Vagina (tissue), 2 donors: ENCODE measurements around the gene MVD. TPM values are rescaled to one million over a fixed set of nuclear protein-coding genes. Genes with fewer than 3 reads are reported as not detected.

Experiments
- DNase-seq, 2 donors: peaks; one replicate each; pipeline ENCODE4 v3.0.0-alpha.2; 2017; ENCODE audit errors: extremely low spot score in 2 of 2
- H3K27ac ChIP-seq: fragments of 200-600 bp; sonication (generic); one replicate; pipeline ENCODE4 v1.5.1; 2019
- H3K27me3 ChIP-seq: fragments of 200-600 bp; sonication (generic); one replicate; pipeline ENCODE4 v1.5.1; 2019
- H3K36me3 ChIP-seq, 2 donors: fragments of 200-600 bp; sonication (generic); one replicate each; pipeline ENCODE4 v1.5.1; 2017 to 2019
- H3K4me1 ChIP-seq: fragments of 200-600 bp; sonication (generic); one replicate; pipeline ENCODE4 v1.5.1; 2019
- H3K4me3 ChIP-seq, 2 donors: fragments of 200-600 bp; sonication (generic); 1 replicate in 1 of 2; 2 replicates in 1 of 2; pipeline ENCODE4 v1.5.1; 2016 to 2019
- H3K9me3 ChIP-seq: fragments of 200-600 bp; sonication (generic); one replicate; pipeline ENCODE4 v1.5.1; 2019
- POLR2A ChIP-seq, 2 donors: fragments of 450-650 bp; IDR thresholded peaks; one replicate each; pipeline ENCODE4 v1.6.1; 2017; ENCODE audit warnings: antibody characterized with exemption in 2 of 2, mild to moderate bottlenecking in 2 of 2, moderate library complexity in 2 of 2
- POLR2AphosphoS5 ChIP-seq, 2 donors: sonication (generic); formaldehyde crosslinking; IDR thresholded peaks; one replicate each; pipeline ENCODE4 v1.9.0; 2017; ENCODE audit warnings: antibody characterized with exemption in 2 of 2, mild to moderate bottlenecking in 2 of 2, low read depth in 1 of 2; ENCODE audit not compliant: insufficient read depth in 1 of 2
- intact Hi-C: fragments of 100-400 bp; cut with DNase I; formaldehyde crosslinking; loops from one replicate; pipeline ENCODE4 v1.15.1; 2023
- total RNA-seq: library from RNA; depleted of rRNA; stranded (reverse); fragments of >200 nt; gene quantifications from one replicate; pipeline ENCODE4 v1.2.3, GENCODE V29; 2016
- TF ChIP-seq, protein P1 (sequence below), 3 experiments: fragments of 450-650 bp in 2 of 3; fragments of 200-600 bp in 1 of 3; sonication (generic) in 1 of 3; IDR thresholded peaks; one replicate each; pipeline ENCODE4 v1.5.1; 2017 to 2019; ENCODE audit warnings: antibody characterized with exemption in 3 of 3, mild to moderate bottlenecking in 2 of 3, moderate library complexity in 2 of 3

MVD gene
- total RNA-seq, 1 donor from 2014 or later, result 33.1 TPM

- TF ChIP-seq POLR2A (IDR thresholded peaks at IDR 0.05), result no peak
- TF ChIP-seq, protein P1, sequence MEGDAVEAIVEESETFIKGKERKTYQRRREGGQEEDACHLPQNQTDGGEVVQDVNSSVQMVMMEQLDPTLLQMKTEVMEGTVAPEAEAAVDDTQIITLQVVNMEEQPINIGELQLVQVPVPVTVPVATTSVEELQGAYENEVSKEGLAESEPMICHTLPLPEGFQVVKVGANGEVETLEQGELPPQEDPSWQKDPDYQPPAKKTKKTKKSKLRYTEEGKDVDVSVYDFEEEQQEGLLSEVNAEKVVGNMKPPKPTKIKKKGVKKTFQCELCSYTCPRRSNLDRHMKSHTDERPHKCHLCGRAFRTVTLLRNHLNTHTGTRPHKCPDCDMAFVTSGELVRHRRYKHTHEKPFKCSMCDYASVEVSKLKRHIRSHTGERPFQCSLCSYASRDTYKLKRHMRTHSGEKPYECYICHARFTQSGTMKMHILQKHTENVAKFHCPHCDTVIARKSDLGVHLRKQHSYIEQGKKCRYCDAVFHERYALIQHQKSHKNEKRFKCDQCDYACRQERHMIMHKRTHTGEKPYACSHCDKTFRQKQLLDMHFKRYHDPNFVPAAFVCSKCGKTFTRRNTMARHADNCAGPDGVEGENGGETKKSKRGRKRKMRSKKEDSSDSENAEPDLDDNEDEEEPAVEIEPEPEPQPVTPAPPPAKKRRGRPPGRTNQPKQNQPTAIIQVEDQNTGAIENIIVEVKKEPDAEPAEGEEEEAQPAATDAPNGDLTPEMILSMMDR (IDR thresholded peaks at IDR 0.05), result no peak
- no peak for TF ChIP-seq POLR2AphosphoS5 (IDR thresholded peaks at IDR 0.05; ENCODE audit: insufficient read depth in 1 of 2, low read depth in 1 of 2)
- Histone ChIP-seq H3K9me3 (no peaks in the 10 kb centered on the region), H3K4me1 (peaks cover 2% of the 10 kb centered on the region), H3K36me3 (no peaks in the 10 kb centered on the region), H3K4me3 (no peak overlapping the region), H3K27me3 (peaks cover 12% of the 10 kb centered on the region), H3K27ac (no peak overlapping the region)
- no peak for DNase-seq
- intact Hi-C loops, result no loop called here
Measured at GRCh38 chr16:88640039-88640495, 22.8 kb downstream of the MVD start.

GRCh38 chr16:88639231-88640038, 23.5 kb downstream of the MVD start:
- no peak for TF ChIP-seq POLR2AphosphoS5 (IDR thresholded peaks at IDR 0.05; ENCODE audit: insufficient read depth in 1 of 2, low read depth in 1 of 2)
- TF ChIP-seq, protein P1 (IDR thresholded peaks at IDR 0.05), result no peak
- no peak for TF ChIP-seq POLR2A (IDR thresholded peaks at IDR 0.05)
- no peak for DNase-seq
- H3K27me3 ChIP-seq, result peaks cover 12% of the 10 kb centered on the region
- no peaks in the 10 kb centered on the region for H3K36me3 ChIP-seq
- no peak overlapping the region for H3K27ac ChIP-seq
- H3K4me1 ChIP-seq, result peaks cover 8% of the 10 kb centered on the region
- intact Hi-C loops, result no loop called here
- no peaks in the 10 kb centered on the region for H3K9me3 ChIP-seq
- H3K4me3 ChIP-seq, result no peak overlapping the region

DNA sequence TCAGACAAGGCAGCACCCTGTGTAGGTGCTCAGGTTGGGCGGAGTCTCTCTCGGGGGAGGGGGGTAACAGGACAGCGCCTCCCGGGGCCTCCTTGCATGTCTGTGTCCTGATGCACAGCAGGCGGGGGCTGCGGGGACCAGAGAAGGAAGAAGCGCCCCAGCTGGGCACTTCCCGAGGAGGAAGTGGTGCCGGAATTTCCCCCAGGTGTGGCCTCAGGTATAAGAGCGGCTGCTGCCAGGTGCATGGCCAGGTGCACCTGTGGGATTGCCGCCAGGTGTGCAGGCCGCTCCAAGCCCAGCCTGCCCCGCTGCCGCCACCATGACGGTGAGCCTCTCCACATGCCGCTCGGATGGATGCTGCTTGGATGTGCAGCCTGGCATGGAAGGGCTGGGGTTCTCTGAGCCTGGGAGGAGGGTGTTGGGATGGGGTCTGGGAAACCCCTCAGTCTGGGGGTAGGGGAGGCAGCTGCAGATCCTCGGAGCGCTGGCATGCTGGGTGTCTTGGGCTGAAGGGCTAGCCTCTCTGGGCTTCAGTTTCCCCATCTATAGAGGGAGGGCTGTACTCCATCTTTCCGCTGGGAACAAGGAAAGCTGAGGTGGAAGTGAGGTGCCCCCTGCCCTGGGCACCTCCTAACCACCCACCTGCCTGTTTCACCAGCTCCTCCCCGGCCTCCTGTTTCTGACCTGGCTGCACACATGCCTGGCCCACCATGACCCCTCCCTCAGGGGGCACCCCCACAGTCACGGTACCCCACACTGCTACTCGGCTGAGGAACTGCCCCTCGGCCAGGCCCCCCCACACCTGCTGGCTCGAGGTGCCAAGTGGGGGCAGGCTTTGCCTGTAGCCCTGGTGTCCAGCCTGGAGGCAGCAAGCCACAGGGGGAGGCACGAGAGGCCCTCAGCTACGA, 24.3 kb downstream of the MVD start, which contains the start of gene IL17C:
IL17C (plus strand) TSS at position 250 of the 908 bp plus-strand sequence; CDS start at position 320, 70 bp downstream.
- Histone ChIP-seq H3K36me3 (no peaks in the 10 kb centered on the region), H3K9me3 (no peaks in the 10 kb centered on the region), H3K4me1 (peaks cover 16% of the 10 kb centered on the region), H3K27me3 (peaks cover 12% of the 10 kb centered on the region), H3K27ac (no peak within 1 kb of the TSS), H3K4me3 (no peak within 1 kb of the TSS)
- TF ChIP-seq, protein P1 (IDR thresholded peaks at IDR 0.05), result no peak
- no peak for TF ChIP-seq POLR2AphosphoS5 (IDR thresholded peaks at IDR 0.05; ENCODE audit: insufficient read depth in 1 of 2, low read depth in 1 of 2)
- no peak for TF ChIP-seq POLR2A (IDR thresholded peaks at IDR 0.05)
- no peak for DNase-seq
- intact Hi-C loops, result no loop called here

GRCh38 chr16:88636488-88637265, 26.2 kb downstream of the MVD start:
- TF ChIP-seq, protein P1 (IDR thresholded peaks at IDR 0.05), result no peak
- TF ChIP-seq POLR2A (IDR thresholded peaks at IDR 0.05), result no peak
- TF ChIP-seq POLR2AphosphoS5 (IDR thresholded peaks at IDR 0.05; ENCODE audit: insufficient read depth in 1 of 2, low read depth in 1 of 2), result no peak
- no peak for DNase-seq
- Histone ChIP-seq H3K36me3 (peaks cover 0 to 8% of the 10 kb centered on the region in 2 donors), H3K4me1 (peaks cover 16% of the 10 kb centered on the region), H3K4me3 (no peak overlapping the region), H3K27me3 (peaks cover 12% of the 10 kb centered on the region), H3K9me3 (no peaks in the 10 kb centered on the region), H3K27ac (no peak overlapping the region)
- intact Hi-C loops, result no loop called here
